H9 (cell line): ENCODE results near the gene ATP1A3. TPM values are rescaled to one million over a fixed set of nuclear protein-coding genes. Genes with fewer than 3 reads are reported as not detected.
"Not testable (repeated sequence)": the region's sequence is repeated elsewhere in the genome, so short reads cannot be mapped to it uniquely, and the experiment has no call there.

Experiments
- DNase-seq: peaks from one replicate; pipeline ENCODE4 v3.0.0-alpha.2; 2017
- H2AFZ ChIP-seq: one replicate; pipeline ENCODE4 v1.6.1; 2013; ENCODE audit warnings: mild to moderate bottlenecking, low read length, control low read depth, moderate library complexity
- H2AK5ac ChIP-seq: 2 replicates; pipeline ENCODE4 v1.6.1; 2013; ENCODE audit warnings: low read length, control low read depth, mixed read lengths; ENCODE audit not compliant: insufficient read length
- H2BK120ac ChIP-seq: one replicate; pipeline ENCODE4 v1.6.1; 2013; ENCODE audit warnings: low read depth, mild to moderate bottlenecking, low read length, control low read depth, inconsistent platforms; ENCODE audit not compliant: poor library complexity, severe bottlenecking
- H2BK12ac ChIP-seq: 2 replicates; pipeline ENCODE4 v1.6.1; 2013; ENCODE audit warnings: low read length, control low read depth, mixed read lengths, low read depth; ENCODE audit not compliant: insufficient read length
- H2BK15ac ChIP-seq: 2 replicates; pipeline ENCODE4 v1.6.1; 2013; ENCODE audit warnings: low read depth, low read length, control low read depth
- H2BK20ac ChIP-seq: one replicate; pipeline ENCODE4 v1.6.1; 2013; ENCODE audit warnings: low read depth, mild to moderate bottlenecking, low read length, control low read depth, inconsistent platforms; ENCODE audit not compliant: poor library complexity, severe bottlenecking
- H2BK5ac ChIP-seq: 2 replicates; pipeline ENCODE4 v1.6.1; 2013; ENCODE audit warnings: low read length, control low read depth, mixed read lengths; ENCODE audit not compliant: insufficient read length
- H3K14ac ChIP-seq: 2 replicates; pipeline ENCODE4 v1.6.1; 2013; ENCODE audit warnings: low read length, control low read depth; ENCODE audit not compliant: insufficient read depth
- H3K18ac ChIP-seq: 2 replicates; pipeline ENCODE4 v1.6.1; 2013; ENCODE audit warnings: low read depth, mild to moderate bottlenecking, mixed read lengths, low read length, control low read depth; ENCODE audit not compliant: insufficient read length
- H3K23ac ChIP-seq: 2 replicates; pipeline ENCODE4 v1.6.1; 2013; ENCODE audit warnings: low read length, control low read depth, mixed read lengths, low read depth; ENCODE audit not compliant: insufficient read length
- H3K23me2 ChIP-seq: 2 replicates; pipeline ENCODE4 v1.6.1; 2013; ENCODE audit warnings: low read depth, mild to moderate bottlenecking, mixed read lengths, low read length, control low read depth; ENCODE audit not compliant: insufficient read length, poor library complexity, severe bottlenecking
- H3K27ac ChIP-seq: 2 replicates; pipeline ENCODE4 v1.5.1; 2013; ENCODE audit warnings: low read length, control low read depth, mixed read lengths, low read depth; ENCODE audit not compliant: insufficient read length
- H3K27me3 ChIP-seq: 2 replicates; pipeline ENCODE4 v1.6.1; 2013; ENCODE audit warnings: low read length, control low read depth, inconsistent platforms; ENCODE audit not compliant: insufficient read depth
- H3K4ac ChIP-seq: 2 replicates; pipeline ENCODE4 v1.6.1; 2013; ENCODE audit warnings: low read depth, mild to moderate bottlenecking, control low read depth, inconsistent platforms, low read length, moderate library complexity
- H3K4me1 ChIP-seq: 2 replicates; pipeline ENCODE4 v1.6.1; 2013; ENCODE audit warnings: low read length, control low read depth, inconsistent platforms; ENCODE audit not compliant: insufficient read depth
- H3K4me2 ChIP-seq: 2 replicates; pipeline ENCODE4 v1.6.1; 2013; ENCODE audit warnings: low read length, control low read depth, mixed read lengths; ENCODE audit not compliant: insufficient read length, insufficient read depth
- H3K56ac ChIP-seq: 2 replicates; pipeline ENCODE4 v1.6.1; 2013; ENCODE audit warnings: low read depth, mild to moderate bottlenecking, mixed read lengths, low read length, control low read depth; ENCODE audit not compliant: insufficient read length
- H3K79me1 ChIP-seq: 2 replicates; pipeline ENCODE4 v1.6.1; 2013; ENCODE audit warnings: low read depth, mild to moderate bottlenecking, moderate library complexity, low read length, control low read depth, inconsistent platforms; ENCODE audit not compliant: insufficient read depth, poor library complexity, severe bottlenecking
- H3K79me2 ChIP-seq: 2 replicates; pipeline ENCODE4 v1.6.1; 2013; ENCODE audit warnings: low read length, control low read depth, inconsistent platforms; ENCODE audit not compliant: insufficient read depth
- H3K9ac ChIP-seq: 2 replicates; pipeline ENCODE4 v1.6.1; 2013; ENCODE audit warnings: low read length, control low read depth, mixed read lengths; ENCODE audit not compliant: insufficient read length; ENCODE audit errors: extremely low read depth
- H3K9me3 ChIP-seq: one replicate; pipeline ENCODE4 v1.6.1; 2013; ENCODE audit warnings: low read depth, low read length, inconsistent platforms; ENCODE audit not compliant: control insufficient read depth
- H3T11ph ChIP-seq: one replicate; pipeline ENCODE4 v1.6.1; 2013; ENCODE audit warnings: mild to moderate bottlenecking, low read length, control low read depth, inconsistent platforms
- H4K20me1 ChIP-seq: one replicate; pipeline ENCODE4 v1.6.1; 2013; ENCODE audit not compliant: control insufficient read depth, insufficient read length, insufficient read depth
- H4K5ac ChIP-seq: 2 replicates; pipeline ENCODE4 v1.6.1; 2013; ENCODE audit warnings: low read depth, mild to moderate bottlenecking, mixed read lengths, low read length, control low read depth; ENCODE audit not compliant: insufficient read length
- H4K8ac ChIP-seq: replicated peaks from 2 replicates; pipeline ENCODE4 v1.6.1; 2013; ENCODE audit warnings: low read length, control low read depth, mixed read lengths, low read depth; ENCODE audit not compliant: insufficient read length
- H4K91ac ChIP-seq: 2 replicates; pipeline ENCODE4 v1.6.1; 2013; ENCODE audit warnings: low read depth, mild to moderate bottlenecking, moderate library complexity, mixed read lengths, low read length, control low read depth; ENCODE audit not compliant: insufficient read length
- H3K27ac Mint-ChIP-seq, 3 experiments: 2 replicates in 2 of 3; 3 replicates in 1 of 3; pipeline ENCODE4 v1.8.0; 2020 to 2021; ENCODE audit warnings: mixed read lengths in 3 of 3, mild to moderate bottlenecking in 1 of 3, moderate library complexity in 1 of 3
- H3K27me3 Mint-ChIP-seq: 2 replicates; pipeline ENCODE4 v1.8.0; 2021; ENCODE audit warnings: low read depth, mild to moderate bottlenecking, moderate library complexity, mixed read lengths
- H3K36me3 Mint-ChIP-seq, 3 experiments: 2 replicates in 2 of 3; 3 replicates in 1 of 3; pipeline ENCODE4 v1.8.0; 2020 to 2021; ENCODE audit warnings: low read depth in 3 of 3, mixed read lengths in 3 of 3; ENCODE audit not compliant: insufficient read depth in 1 of 3
- H3K4me1 Mint-ChIP-seq, 2 experiments: 2 replicates each; pipeline ENCODE4 v1.8.0; 2020; ENCODE audit warnings: mixed read lengths in 2 of 2
- H3K4me3 Mint-ChIP-seq, 2 experiments: 2 replicates in 1 of 2; 3 replicates in 1 of 2; pipeline ENCODE4 v1.8.0; 2020 to 2021; ENCODE audit warnings: mild to moderate bottlenecking in 2 of 2, mixed read lengths in 2 of 2, moderate library complexity in 1 of 2
- H3K9me3 Mint-ChIP-seq, 2 experiments: 2 replicates in 1 of 2; 3 replicates in 1 of 2; pipeline ENCODE4 v1.8.0; 2020; ENCODE audit warnings: mild to moderate bottlenecking in 2 of 2, mixed read lengths in 2 of 2, moderate library complexity in 1 of 2
- WGBS: extraction: QIAGEN DNeasy Blood & Tissue Kit; methylation state at CpG from one replicate; pipeline ENCODE4 v1.1.7; 2013; ENCODE audit warnings: missing lambda C conversion rate, low lambda C conversion rate, mixed read lengths; ENCODE audit not compliant: insufficient read length; ENCODE audit errors: extremely low coverage; 5-methylcytosine and 5-hydroxymethylcytosine counted together
- total RNA-seq: library from RNA; stranded (reverse); gene quantifications from 2 replicates; pipeline ENCODE4 v1.2.1, GENCODE V29; 2021
- TF ChIP-seq, protein P1 (sequence below): fragments of 200-600 bp; sonication (generic); conservative IDR thresholded peaks from 3 replicates; pipeline ENCODE4 v1.8.0; 2021; ENCODE audit warnings: antibody characterized with exemption, mild to moderate bottlenecking

Gene ATP1A3
- total RNA-seq, 1 experiment from 2014 or later: 11.6 TPM

DNA sequence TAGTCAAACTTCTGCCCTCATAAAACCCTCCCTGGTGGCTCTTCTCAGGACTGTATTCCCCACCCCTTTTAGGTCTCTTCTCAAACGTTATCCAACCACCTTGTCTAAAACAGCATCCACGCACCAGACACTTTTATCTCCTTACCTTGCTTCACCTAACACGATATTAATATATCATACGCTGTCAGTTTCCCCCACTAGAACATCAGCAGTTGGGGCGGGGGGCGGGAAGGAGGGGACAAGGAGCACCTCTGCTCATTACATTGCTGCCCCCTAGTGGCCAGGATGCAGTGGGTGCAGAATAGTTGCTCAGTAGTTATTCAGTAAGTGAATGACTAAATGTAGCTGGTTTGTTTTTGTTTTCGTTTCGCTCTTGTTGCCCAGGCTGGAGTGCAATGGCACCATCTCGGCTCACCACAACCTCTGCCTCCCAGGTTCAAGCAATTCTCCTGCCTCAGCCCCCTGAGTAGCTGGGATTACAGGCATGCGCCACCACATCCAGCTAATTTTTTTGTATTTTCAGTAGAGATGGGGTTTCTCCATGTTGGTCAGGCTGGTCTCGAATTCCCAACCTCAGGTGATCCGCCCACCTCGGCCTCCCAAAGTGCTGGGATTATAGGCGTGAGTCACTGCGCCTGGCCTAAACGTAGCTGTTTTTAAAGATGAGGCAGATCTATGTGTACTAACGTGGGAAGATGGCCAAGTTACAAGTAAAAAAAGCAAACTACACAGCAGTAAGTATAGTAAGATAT lies 40.8 kb upstream of the ATP1A3 start:
- not testable (repeated sequence) for H4K91ac ChIP-seq, H3K79me1 ChIP-seq, H4K5ac ChIP-seq, H3K27me3 Mint-ChIP-seq, H3K9ac ChIP-seq, H2BK120ac ChIP-seq, H4K8ac ChIP-seq, H2BK12ac ChIP-seq, H2BK15ac ChIP-seq, H3K4me2 ChIP-seq, H3K14ac ChIP-seq, H4K20me1 ChIP-seq, H2AK5ac ChIP-seq, H3K9me3 ChIP-seq, H2AFZ ChIP-seq, H3K23me2 ChIP-seq, H3K56ac ChIP-seq, H3K4ac ChIP-seq, H2BK20ac ChIP-seq, H3K23ac ChIP-seq, H3T11ph ChIP-seq, H2BK5ac ChIP-seq, H3K18ac ChIP-seq, H3K27me3 ChIP-seq, H3K4me1 ChIP-seq, H3K9me3 Mint-ChIP-seq, H3K79me2 ChIP-seq
- H3K27ac ChIP-seq: peak overlapping the region; percentile 25
- peak; percentile 81 for DNase-seq
- Mint-ChIP-seq H3K4me1 (peaks cover 24 to 32% of the 10 kb centered on the region in 2 experiments), H3K36me3 (peaks cover 28 to 51% (median 42%) of the 10 kb centered on the region in 3 experiments), H3K4me3 (peak overlapping the region; percentile 43 to 64), H3K27ac (peak overlapping the region; percentile 94 to 96 (median 95))
- WGBS: no CpG with 5 or more reads among the region's 17 CpGs
- TF ChIP-seq, protein P1, sequence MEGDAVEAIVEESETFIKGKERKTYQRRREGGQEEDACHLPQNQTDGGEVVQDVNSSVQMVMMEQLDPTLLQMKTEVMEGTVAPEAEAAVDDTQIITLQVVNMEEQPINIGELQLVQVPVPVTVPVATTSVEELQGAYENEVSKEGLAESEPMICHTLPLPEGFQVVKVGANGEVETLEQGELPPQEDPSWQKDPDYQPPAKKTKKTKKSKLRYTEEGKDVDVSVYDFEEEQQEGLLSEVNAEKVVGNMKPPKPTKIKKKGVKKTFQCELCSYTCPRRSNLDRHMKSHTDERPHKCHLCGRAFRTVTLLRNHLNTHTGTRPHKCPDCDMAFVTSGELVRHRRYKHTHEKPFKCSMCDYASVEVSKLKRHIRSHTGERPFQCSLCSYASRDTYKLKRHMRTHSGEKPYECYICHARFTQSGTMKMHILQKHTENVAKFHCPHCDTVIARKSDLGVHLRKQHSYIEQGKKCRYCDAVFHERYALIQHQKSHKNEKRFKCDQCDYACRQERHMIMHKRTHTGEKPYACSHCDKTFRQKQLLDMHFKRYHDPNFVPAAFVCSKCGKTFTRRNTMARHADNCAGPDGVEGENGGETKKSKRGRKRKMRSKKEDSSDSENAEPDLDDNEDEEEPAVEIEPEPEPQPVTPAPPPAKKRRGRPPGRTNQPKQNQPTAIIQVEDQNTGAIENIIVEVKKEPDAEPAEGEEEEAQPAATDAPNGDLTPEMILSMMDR: peak; percentile 96
